ENCODE data around the gene SFXN5. TPM values are rescaled to one million over a fixed set of nuclear protein-coding genes. Genes with fewer than 3 reads are reported as not detected.

Gene SFXN5
- polyA plus RNA-seq, 4 donors = 25.2 to 33.7 (median 27.5) TPM

GRCh38 chr2:72983500-72984161 is 87.9 kb downstream of the SFXN5 start:
- no peak for DNase-seq (ENCODE audit: low read depth in 4 of 4, low spot score in 2 of 4)

- no peak for DNase-seq (ENCODE audit: low read depth in 4 of 4, low spot score in 2 of 4)
Observed at GRCh38 chr2:72982781-72983499, 88.6 kb downstream of the SFXN5 start.

- no peak for DNase-seq (ENCODE audit: low read depth in 4 of 4, low spot score in 2 of 4)
Observed at GRCh38 chr2:72982219-72982618, 89.3 kb downstream of the SFXN5 start.

- no peak for DNase-seq (ENCODE audit: low read depth in 4 of 4, low spot score in 2 of 4)
Observed at GRCh38 chr2:72981536-72981935, 90.0 kb downstream of the SFXN5 start.

- DNase-seq (ENCODE audit: low read depth in 4 of 4, low spot score in 2 of 4) = no peak
Observed at GRCh38 chr2:72980535-72981217, 90.8 kb downstream of the SFXN5 start.

GRCh38 chr2:72979896-72980295 is 91.6 kb downstream of the SFXN5 start:
- no peak for DNase-seq (ENCODE audit: low read depth in 4 of 4, low spot score in 2 of 4)

GRCh38 chr2:72975017-72975416 is 96.5 kb downstream of the SFXN5 start:
- no peak for DNase-seq (ENCODE audit: low read depth in 4 of 4, low spot score in 2 of 4)

- no peak for DNase-seq (ENCODE audit: low read depth in 4 of 4, low spot score in 2 of 4)
Observed at GRCh38 chr2:72974436-72974754, 97.1 kb downstream of the SFXN5 start.

GRCh38 chr2:72973566-72974435 is 97.7 kb downstream of the SFXN5 start:
- no peak for DNase-seq (ENCODE audit: low read depth in 4 of 4, low spot score in 2 of 4)

GRCh38 chr2:72973137-72973535 is 98.4 kb downstream of the SFXN5 start:
- no peak for DNase-seq (ENCODE audit: low read depth in 4 of 4, low spot score in 2 of 4)

- DNase-seq (ENCODE audit: low read depth in 4 of 4, low spot score in 2 of 4) = no peak
Observed at GRCh38 chr2:72972352-72973136, 99.0 kb downstream of the SFXN5 start.

- DNase-seq (ENCODE audit: low read depth in 4 of 4, low spot score in 2 of 4) = no peak
Observed at GRCh38 chr2:72971036-72971435, 100.5 kb downstream of the SFXN5 start.

- no peak for DNase-seq (ENCODE audit: low read depth in 4 of 4, low spot score in 2 of 4)
Observed at GRCh38 chr2:72969706-72970105, 101.8 kb downstream of the SFXN5 start.

- DNase-seq (ENCODE audit: low read depth in 4 of 4, low spot score in 2 of 4) = no peak
Observed at GRCh38 chr2:72968286-72968685, 103.2 kb downstream of the SFXN5 start.

- DNase-seq (ENCODE audit: low read depth in 4 of 4, low spot score in 2 of 4) = no peak
Observed at GRCh38 chr2:72965770-72966450, 105.6 kb downstream of the SFXN5 start.

GRCh38 chr2:72965016-72965415 is 106.5 kb downstream of the SFXN5 start:
- no peak for DNase-seq (ENCODE audit: low read depth in 4 of 4, low spot score in 2 of 4)

- DNase-seq (ENCODE audit: low read depth in 4 of 4, low spot score in 2 of 4) = no peak
Observed at GRCh38 chr2:72964146-72964525, 107.4 kb downstream of the SFXN5 start.

GRCh38 chr2:72963423-72964145 is 107.9 kb downstream of the SFXN5 start:
- DNase-seq (ENCODE audit: low read depth in 4 of 4, low spot score in 2 of 4) = no peak

GRCh38 chr2:72962911-72963310 is 108.6 kb downstream of the SFXN5 start:
- no peak for DNase-seq (ENCODE audit: low read depth in 4 of 4, low spot score in 2 of 4)
